GM18951 (cell line): ENCODE data around the gene ACKR1.

Experiments used
- POLR2A ChIP-seq: IDR thresholded peaks from 4 replicates; pipeline ENCODE4 v1.6.1; 2011; ENCODE audit warnings: mild to moderate bottlenecking; ENCODE audit not compliant: insufficient read length, insufficient read depth; ENCODE audit errors: extremely low read depth
- in situ Hi-C: fragments of 300-500 bp; cut with MboI; formaldehyde crosslinking; loops from one replicate; pipeline ENCODE4 v1.12.0; 2022; ENCODE audit warnings: low sequenced_read_pairs, mixed read lengths, inconsistent platforms; ENCODE audit not compliant: unreplicated experiment

The ACKR1 gene

DNA sequence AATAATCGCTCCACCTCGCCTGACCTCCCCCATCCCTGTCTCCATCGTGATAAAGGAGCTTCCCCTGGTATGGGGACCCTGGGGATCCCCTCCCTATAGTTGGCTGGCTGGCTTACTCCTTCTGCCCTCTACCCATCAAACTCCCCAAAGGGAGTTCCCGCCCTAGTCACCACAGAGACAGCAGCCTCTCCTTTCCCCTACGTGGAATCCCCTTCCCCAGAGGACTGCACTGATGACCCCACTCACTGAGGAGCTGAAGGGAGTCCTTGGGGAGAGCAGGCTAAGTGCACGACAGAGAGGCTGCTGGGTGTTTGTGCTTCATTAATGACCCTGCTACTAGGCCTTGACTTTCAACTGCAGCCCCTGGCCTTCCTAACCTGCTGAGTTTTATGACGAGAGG is 31.4 kb upstream of the ACKR1 start:
- no peak for TF ChIP-seq POLR2A
- in situ Hi-C loops = loop anchor here (25.0 kb wide), 1 partner anchor 714 kb away; no protein-coding TSS in a partner anchor

DNA sequence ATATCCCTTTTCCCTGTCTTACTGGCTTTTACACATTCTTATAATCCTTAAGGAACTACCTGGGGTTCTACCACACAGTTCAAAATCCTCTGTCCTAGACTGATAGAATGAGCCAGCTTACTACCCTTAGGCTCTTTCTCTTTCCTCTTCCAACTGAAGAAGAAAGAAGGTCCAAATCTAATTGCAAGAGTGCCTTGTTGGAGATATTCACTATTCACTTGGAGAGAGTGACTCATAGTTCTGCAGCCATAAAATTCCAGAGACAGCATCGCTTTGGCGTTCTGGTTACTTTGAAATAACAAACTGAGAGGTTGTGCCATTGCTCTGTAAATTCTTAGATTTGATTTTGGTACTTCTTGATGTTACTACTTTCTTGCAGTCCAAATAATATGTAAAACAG is 29.1 kb upstream of the ACKR1 start:
- TF ChIP-seq POLR2A = no peak
- in situ Hi-C loops = no loop called here

DNA sequence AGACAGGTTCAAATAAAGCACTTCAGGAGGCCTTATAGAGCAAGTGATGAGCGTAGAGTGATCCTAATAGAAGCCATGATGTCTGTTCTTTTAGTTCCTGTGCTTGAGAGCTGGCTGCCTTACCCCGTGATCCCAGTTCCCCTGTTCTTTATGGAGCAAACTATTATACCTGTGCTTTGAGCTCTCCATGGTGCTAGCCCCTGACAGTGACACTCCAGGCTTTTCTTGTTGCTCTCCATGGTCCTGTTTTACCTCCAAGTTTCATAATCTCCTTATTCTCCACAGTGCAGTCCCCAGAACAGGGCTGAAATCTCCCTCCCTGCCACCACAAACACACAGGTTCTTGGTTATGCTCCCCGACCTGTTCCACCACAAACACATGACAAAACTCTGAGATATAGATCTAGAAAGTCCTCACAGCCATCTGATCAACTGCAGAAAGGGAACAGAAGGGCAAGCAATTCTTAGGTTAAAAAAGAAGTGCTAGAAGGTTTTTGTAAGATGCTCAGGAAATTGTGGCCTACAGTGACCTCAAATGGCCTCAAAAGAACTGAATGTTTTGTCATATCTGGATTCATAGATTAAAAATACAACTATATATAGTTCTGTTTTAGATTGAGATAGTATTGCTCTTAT is 27.3 kb upstream of the ACKR1 start:
- TF ChIP-seq POLR2A = no peak
- in situ Hi-C loops = no loop called here

- no peak for TF ChIP-seq POLR2A
- in situ Hi-C loops = no loop called here
These were observed 24.8 kb upstream of the ACKR1 start for GRCh38 chr1:159179906-159180305.

- no peak for TF ChIP-seq POLR2A
- in situ Hi-C loops = no loop called here
These were observed 24.2 kb upstream of the ACKR1 start for GRCh38 chr1:159180516-159180915.

DNA sequence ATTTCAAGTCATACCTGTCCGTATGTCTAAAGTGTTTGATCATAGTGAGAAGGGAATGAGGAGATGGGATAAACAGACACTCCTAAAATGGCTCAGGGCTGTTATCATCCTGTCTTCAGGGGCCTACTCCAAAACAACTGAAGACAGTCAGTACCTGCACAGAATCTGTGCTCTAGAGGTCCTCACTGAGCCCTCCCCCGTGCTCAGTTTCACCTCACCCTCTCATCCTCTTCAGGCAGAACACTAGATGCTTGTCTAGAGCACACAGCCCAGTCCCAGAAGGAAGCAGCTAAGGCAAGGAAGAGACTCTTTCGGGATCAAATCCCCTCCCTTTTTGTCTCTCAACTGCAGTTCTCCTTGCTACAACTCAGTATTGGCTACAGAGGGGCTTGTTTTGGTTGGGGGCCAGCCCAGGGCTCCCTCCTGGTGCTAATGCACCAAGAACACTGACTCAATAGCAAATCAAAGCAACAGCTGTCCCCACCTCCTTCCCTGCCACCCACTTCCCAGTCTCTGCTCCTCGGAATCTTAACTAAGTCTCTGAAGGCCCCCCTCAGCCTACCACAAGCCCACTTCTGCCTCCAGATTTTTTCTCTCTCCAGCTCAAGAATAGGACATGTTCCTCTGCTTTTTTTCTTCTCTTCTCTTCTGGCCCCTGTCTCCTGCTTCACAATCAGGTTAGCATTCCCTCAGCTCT is 23.2 kb upstream of the ACKR1 start:
- in situ Hi-C loops = no loop called here
- TF ChIP-seq POLR2A = no peak

DNA sequence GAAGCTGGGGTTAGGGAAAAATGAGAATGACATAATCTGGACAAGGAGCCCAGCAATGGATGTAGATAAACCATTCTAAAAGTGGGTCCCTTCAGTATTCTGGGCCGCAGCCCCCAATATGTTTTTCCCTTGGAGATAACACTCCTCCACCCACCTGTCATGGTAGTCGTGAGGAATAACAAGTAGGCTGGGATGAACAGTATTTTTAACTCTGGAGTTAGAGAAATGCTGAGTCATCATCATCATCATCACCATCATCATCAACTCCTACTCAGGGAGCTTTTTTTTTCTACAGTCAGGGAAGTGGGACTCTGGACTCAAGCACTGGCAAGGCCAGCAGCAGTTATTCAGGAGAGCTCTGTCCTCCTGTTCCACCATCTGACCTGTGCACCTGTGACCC is 20.5 kb upstream of the ACKR1 start:
- TF ChIP-seq POLR2A = no peak
- in situ Hi-C loops = no loop called here

GRCh38 chr1:159185121-159185520 is 19.6 kb upstream of the ACKR1 start:
- no peak for TF ChIP-seq POLR2A
- in situ Hi-C loops = no loop called here

DNA sequence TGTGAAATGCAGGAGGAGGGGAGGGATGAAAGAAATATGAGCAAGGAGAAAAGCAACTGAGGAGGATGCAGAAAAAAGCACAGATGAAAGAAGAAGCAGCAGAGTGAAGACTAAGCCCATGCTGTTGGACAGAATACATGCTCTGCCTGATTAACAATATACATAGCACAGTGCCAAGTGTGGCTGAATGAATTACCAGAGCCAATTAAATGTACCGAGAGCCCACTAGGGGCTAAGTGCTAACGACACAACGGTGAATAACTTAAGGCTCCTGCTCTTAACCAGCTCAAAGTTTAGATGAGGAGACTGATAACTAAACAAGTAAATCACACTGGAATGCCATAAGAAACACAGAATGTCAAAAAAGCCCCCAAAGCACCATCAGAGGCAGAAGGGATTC is 17.6 kb upstream of the ACKR1 start:
- in situ Hi-C loops = no loop called here

DNA sequence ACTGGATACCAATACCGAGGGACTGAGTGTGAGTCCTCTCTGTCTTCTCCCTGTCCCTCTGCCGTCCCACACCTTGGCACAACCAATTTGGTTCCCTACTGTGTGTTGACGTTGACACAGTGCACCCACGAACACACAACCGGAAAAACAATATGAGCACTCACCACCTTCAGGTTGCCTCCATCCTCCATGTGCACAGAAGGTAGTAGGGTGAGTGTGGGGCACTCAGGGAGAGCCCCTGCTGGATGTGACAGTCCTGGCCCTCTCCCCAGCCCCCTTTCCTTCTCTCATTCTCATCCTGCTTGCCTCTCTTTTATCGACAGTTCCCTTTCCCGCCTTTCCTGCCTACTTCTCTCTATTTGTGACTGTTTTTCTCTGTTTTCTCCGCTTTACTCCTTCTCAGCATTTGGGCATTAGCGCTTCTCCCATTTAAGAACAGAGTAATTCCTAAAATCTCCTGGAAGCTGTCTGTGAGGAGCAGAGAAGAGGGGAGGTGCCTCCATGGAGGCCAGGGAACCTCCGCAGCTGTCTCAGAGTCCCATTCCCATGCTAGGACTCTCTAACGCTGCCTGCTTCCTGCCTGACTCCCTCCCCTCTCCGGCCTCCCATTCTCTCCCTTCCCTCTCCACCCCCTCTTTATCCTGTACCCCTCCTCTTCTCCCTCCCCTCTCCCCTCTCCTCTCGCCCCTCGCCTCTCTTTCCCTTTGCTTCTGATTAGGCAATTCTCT is 16.9 kb upstream of the ACKR1 start:
- in situ Hi-C loops = no loop called here
- TF ChIP-seq POLR2A = no peak

More for the DNA sequence above, 17.6 kb upstream of the ACKR1 start:
- no peak for TF ChIP-seq POLR2A

GRCh38 chr1:159188375-159188788 is 16.3 kb upstream of the ACKR1 start:
- in situ Hi-C loops = no loop called here
- no peak for TF ChIP-seq POLR2A

DNA sequence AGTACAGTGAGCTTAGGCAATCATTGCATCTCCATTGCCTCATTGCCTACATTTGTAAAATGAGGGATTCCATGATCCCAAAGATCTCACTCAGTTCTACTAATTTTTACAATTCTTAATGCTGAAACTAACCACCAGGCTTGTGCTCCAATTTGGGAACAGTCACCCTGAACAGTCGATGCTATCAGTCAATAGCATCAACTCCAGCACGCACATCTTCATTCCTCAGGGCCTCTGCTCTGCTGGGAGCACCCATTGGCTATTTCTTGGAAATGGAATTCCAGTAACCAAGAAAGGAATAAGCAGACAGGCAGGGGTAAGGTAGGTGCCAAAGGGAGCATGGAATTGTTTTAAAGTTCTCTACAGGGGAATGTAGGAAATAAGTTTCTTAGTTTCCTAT is 14.2 kb upstream of the ACKR1 start:
- no peak for TF ChIP-seq POLR2A
- in situ Hi-C loops = no loop called here

DNA sequence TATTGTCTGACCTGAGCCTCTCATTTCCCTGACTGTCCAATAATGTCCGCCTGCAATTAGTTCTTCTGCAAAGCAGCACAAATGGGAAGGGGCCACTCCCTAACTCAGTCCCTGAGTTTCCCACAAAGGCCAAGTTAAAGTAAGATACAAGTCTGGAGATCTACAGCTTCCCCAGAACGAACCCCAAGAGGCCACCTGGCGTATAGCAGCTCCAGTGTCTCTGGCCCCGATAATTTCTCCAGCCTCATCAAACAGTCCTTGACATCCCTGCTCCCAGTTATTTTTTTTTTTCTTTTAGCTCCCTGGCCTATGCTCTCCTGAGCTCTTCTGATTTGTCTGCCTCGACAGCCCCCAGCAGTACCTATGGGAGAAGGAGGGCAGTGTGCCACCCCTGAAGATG is 8.1 kb upstream of the ACKR1 start:
- in situ Hi-C loops = no loop called here
- TF ChIP-seq POLR2A = no peak
